ENCODE measurements around the gene AUH.

DNA sequence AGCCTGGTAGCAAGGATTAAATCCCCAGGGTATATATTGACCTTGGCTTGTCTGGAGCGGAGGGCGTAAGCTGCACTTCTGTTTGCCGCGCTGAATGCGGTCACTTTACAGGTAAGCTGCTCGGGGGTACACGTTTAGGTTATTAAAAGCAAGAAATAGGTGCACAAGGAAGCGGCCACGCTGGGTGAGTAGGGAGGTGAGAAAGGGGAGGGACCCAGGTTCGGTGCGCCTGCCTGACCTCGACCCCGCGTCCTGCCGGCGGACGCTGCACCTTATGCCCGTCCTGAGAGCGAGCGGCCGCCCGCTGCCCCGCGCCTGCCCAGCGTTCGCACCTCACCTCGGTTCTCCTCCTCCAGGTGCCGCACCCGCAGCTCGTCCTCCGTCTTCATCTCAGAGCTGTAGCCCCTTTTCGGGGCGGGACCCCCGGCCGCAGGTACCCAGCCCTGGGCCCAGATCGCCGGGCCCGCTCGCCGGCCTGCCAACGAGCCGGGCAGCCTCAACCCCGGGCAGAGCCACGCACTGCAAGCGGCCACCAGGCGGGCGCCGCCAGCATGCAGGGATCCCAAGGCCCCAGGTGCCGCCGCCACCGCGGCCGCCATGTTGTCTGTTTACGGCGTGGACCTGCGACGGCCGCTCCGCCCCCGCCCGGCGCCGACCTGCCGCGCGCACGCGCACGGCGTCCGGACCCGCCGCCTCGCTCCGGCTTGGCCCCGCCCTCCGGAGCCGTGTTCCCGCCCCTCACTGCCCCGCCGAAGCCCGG lies at the start of gene AUH:
- TF ChIP-seq, protein P1, sequence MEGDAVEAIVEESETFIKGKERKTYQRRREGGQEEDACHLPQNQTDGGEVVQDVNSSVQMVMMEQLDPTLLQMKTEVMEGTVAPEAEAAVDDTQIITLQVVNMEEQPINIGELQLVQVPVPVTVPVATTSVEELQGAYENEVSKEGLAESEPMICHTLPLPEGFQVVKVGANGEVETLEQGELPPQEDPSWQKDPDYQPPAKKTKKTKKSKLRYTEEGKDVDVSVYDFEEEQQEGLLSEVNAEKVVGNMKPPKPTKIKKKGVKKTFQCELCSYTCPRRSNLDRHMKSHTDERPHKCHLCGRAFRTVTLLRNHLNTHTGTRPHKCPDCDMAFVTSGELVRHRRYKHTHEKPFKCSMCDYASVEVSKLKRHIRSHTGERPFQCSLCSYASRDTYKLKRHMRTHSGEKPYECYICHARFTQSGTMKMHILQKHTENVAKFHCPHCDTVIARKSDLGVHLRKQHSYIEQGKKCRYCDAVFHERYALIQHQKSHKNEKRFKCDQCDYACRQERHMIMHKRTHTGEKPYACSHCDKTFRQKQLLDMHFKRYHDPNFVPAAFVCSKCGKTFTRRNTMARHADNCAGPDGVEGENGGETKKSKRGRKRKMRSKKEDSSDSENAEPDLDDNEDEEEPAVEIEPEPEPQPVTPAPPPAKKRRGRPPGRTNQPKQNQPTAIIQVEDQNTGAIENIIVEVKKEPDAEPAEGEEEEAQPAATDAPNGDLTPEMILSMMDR (IDR thresholded peaks at IDR 0.05) = no peak
- TF ChIP-seq ZFX (IDR thresholded peaks at IDR 0.05; ENCODE audit: borderline replicate concordance) = no peak

All from 22Rv1 (cell line).